Right lobe of liver (tissue), 4 donors: ENCODE data around the gene MRPL11.

ENCODE experiments used
- CTCF ChIP-seq, 4 donors: fragments of 200-600 bp in 3 of 4; fragments of 450-650 bp in 1 of 4; IDR thresholded peaks; one replicate each; pipeline versions ENCODE4 v1.5.1 to v1.8.0; 2016 to 2022; ENCODE audit warnings: antibody characterized with exemption in 4 of 4, mild to moderate bottlenecking in 2 of 4
- POLR2A ChIP-seq: fragments of 450-650 bp; IDR thresholded peaks from one replicate; pipeline ENCODE4 v1.6.1; 2017; ENCODE audit warnings: antibody characterized with exemption, mild to moderate bottlenecking
- donor health status: DM: no; HTN: no; CAD: no.
- donor health status: DM: no; HTN: no; CAD: no.
- donor health status: DM: no; HTN: yes; CAD: no.

GRCh38 chr11:66415423-66415822 is 23.2 kb downstream of the MRPL11 start:
- TF ChIP-seq POLR2A (no peak), CTCF (IDR thresholded peaks at IDR 0.05) (no peak)
